GM19468 (cell line): ENCODE measurements around the gene TBX4.

Source experiments
- ATAC-seq: cut with Tn5 transposase; IDR thresholded peaks from one replicate; pipeline ENCODE4 v1.9.1; 2021; ENCODE audit warnings: mild to moderate bottlenecking, moderate library complexity, moderate number of reproducible peaks; ENCODE audit not compliant: unreplicated experiment; ENCODE audit errors: extremely low read depth

TBX4 gene

GRCh38 chr17:61412860-61413660, 39.2 kb upstream of the TBX4 start:
- no peak for ATAC-seq

- no peak for ATAC-seq
Measured at GRCh38 chr17:61413661-61414126, 38.5 kb upstream of the TBX4 start.

GRCh38 chr17:61414141-61414935, 37.9 kb upstream of the TBX4 start:
- no peak for ATAC-seq

- ATAC-seq, result no peak
Measured at GRCh38 chr17:61414936-61415251, 37.3 kb upstream of the TBX4 start.

- ATAC-seq, result no peak
Measured at GRCh38 chr17:61415374-61416210, 36.6 kb upstream of the TBX4 start.

- no peak for ATAC-seq
Measured at GRCh38 chr17:61416211-61416539, 36.0 kb upstream of the TBX4 start.

- no peak for ATAC-seq
Measured at GRCh38 chr17:61416540-61417363, 35.5 kb upstream of the TBX4 start.

- ATAC-seq, result no peak
Measured at GRCh38 chr17:61418449-61418848, 33.8 kb upstream of the TBX4 start.

GRCh38 chr17:61419496-61420046, 32.7 kb upstream of the TBX4 start:
- ATAC-seq, result no peak

GRCh38 chr17:61420052-61420451, 32.2 kb upstream of the TBX4 start:
- ATAC-seq, result no peak

GRCh38 chr17:61420745-61421398, 31.4 kb upstream of the TBX4 start:
- no peak for ATAC-seq

- no peak for ATAC-seq
Measured at GRCh38 chr17:61421460-61421859, 30.8 kb upstream of the TBX4 start.

GRCh38 chr17:61422116-61422799, 30.0 kb upstream of the TBX4 start:
- no peak for ATAC-seq

GRCh38 chr17:61422869-61423268, 29.4 kb upstream of the TBX4 start:
- ATAC-seq, result no peak

- ATAC-seq, result no peak
Measured at GRCh38 chr17:61423967-61424649, 28.1 kb upstream of the TBX4 start.

GRCh38 chr17:61425682-61426481, 26.3 kb upstream of the TBX4 start:
- ATAC-seq, result no peak
